ENCODE data around the gene MACROD2.
A peak's percentile ranks its signal among the peaks of the same experiment; 100 is the strongest.

The MACROD2 gene

DNA sequence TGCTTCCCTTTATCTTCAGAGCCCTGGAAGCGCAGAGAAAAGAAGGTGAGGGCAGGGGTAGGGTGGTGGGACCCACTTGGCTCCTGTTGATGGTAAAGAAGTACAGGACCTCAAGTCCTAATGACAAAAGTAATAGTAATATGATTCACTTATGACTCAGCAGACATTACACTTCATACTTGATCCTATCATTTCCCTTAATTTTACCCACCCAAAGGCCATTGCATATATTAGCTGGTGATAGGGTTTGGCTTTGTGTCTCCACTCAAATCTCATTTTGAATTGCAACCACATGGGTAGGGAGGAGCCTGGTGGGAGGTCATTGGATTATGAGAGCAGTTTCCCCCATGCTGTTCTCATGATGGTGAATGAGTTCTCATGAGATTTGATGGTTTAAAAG lies 1697.3 kb downstream of the MACROD2 start:
- no peak for ATAC-seq
- no peak for DNase-seq

DNA sequence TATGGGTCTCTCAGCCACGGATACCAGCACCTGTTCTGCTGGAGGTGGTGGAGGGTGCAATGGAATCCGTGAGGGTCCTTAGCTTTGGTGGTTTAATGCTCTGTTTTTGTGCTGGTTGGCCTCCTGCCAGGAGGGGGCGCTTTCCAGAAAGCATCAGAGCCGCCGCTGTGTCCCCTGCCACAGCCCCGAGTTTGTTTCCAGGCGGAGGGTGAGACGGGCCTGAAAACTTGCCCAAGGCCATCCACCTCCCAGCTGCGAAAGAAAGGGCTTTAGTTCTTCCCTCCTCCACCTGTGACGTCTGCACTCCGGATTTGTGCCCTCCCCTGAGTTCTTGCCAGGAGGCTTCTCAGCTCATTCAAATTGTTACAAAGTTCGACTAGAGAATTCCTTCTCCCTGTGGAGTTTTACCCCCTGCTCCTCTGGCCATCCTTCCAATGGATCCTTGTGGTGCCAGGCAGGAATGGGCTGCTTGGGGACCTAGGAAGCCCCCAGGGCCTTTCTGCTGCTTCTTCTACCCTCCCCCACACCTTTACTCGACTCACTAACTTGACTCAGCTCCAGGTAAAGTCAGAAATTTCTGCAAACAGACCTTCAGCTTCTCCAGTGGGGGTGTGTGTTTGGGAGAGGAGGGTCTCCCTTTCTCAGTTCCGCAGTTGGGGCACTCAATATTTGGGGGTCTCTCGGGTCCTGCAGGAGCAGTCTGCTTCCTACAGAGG lies 1704.3 kb downstream of the MACROD2 start:
- ATAC-seq (no peak), DNase-seq (no peak)

GRCh38 chr20:15700147-15700765 lies 1704.9 kb downstream of the MACROD2 start:
- DNase-seq (no peak), ATAC-seq (no peak)

DNA sequence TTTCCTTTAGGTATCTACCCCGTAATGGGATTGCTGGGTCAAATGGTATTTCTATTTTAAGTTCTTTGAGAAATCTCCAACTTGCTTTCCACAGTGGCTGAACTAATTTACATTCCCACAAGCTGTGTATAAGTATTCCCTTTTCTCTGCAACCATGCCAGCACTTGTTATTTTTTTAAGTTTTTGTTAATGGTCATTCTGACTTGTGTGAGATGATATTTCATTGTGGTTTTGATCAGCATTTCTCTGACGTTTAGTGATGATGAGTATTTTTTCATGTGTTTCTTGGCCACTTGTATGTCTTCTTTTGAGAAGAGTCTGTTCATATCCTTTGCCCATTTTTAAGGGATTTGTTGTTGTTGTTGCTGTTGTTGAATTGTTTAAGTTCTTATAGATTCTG lies 1706.8 kb downstream of the MACROD2 start:
- ATAC-seq (no peak), DNase-seq (no peak)

GRCh38 chr20:15703171-15703911 lies 1708.0 kb downstream of the MACROD2 start:
- ATAC-seq, result no peak
- no peak for DNase-seq

DNA sequence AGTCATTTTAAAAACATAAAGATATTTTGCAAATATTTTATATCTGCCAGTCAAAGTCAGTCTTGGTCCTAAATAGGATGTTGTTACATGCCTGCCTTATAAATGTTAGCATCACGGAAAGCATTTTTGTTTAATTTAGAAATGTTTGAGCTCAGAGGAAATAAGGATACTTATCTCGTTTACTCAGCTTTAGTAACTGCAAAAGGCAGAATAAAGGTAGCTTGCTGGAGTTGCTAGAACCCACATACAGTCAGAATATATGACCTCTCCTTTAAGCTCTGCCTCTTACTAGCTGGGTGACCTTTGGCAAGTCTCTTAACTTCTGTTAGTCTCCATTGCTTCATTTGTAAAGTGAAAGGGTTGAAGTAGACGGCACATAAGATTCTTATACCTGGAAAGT lies 1710.7 kb downstream of the MACROD2 start:
- DNase-seq (no peak), ATAC-seq (no peak)

DNA sequence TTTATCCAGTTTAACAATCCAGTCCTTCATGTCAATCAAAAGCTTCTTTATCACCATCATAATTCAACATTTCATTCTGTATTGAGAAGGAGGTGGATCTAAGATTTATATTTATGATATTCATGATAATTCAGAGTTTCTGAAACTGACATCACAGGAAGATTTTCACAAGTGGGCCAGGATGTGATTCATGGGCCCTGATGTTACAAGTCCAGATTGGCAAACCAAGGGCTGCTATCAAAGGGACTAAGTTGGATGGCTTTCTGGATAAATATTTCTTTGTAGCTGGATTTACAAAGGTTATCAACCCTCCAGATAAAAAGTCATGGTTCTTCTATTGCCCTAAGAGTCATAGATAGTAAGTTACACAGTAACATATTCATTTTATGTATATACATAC lies 1711.4 kb downstream of the MACROD2 start:
- ATAC-seq (no peak), DNase-seq (no peak)

DNA sequence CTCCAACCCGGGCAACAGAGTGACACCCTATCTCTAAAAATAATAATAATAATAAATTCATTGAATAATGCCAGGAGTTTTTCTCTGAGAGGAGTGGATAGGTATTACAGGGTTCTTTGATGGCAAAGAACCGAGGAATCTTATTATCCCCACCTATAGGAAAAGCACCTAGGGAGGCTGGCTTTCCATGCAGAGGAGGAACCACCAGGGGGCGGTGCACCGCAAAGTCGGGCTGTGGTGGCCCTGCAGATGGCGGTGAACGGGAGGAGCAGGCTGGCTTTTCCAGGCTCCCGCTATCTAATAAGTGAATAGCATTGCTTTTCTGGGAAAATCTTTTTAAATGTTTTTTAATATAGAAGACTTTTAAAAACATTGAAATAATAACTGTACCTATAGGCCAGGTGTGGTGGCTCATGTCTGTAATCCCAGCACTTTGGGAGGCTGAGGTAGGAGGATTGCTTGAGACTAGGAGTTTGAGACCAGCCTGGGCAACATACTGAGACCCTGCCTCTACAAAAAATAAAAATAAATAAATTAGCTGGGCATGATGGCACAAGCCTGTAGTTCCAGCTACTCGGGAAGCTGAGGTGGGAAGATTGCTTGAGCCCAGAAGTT lies 1713.8 kb downstream of the MACROD2 start:
- ATAC-seq (no peak), DNase-seq (peak; percentile 64)

- DNase-seq (no peak), ATAC-seq (no peak)
Measured at GRCh38 chr20:15710636-15711035, 1715.3 kb downstream of the MACROD2 start.

- DNase-seq (no peak), ATAC-seq (no peak)
Measured at GRCh38 chr20:15711177-15711576, 1715.9 kb downstream of the MACROD2 start.

DNA sequence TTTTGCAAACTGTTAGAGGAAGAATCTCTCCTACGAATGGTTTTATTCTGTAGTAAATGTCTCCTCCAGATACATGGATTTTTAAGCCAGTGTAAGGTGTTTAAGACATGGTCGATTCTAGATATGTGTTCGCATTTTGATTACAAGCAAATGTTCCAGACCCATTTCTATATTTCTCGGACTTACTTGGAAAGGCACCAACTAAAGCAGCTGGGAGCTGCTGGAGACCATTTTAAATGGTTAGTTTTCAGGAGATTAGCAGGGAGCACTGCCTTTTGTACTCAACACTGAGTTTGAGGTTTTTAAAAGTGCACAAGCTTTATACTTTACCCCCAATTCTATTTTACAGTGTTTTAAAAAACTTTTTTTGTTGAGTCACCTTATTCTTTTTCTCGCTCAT lies 1720.9 kb downstream of the MACROD2 start:
- DNase-seq, result no peak
- ATAC-seq, result no peak

GRCh38 chr20:15726416-15726815 lies 1731.1 kb downstream of the MACROD2 start:
- ATAC-seq (no peak), DNase-seq (no peak)

GRCh38 chr20:15734052-15734451 lies 1738.7 kb downstream of the MACROD2 start:
- ATAC-seq (no peak), DNase-seq (no peak)

GRCh38 chr20:15739035-15739434 lies 1743.7 kb downstream of the MACROD2 start:
- ATAC-seq (no peak), DNase-seq (no peak)

GRCh38 chr20:15740046-15740775 lies 1744.9 kb downstream of the MACROD2 start:
- no peak for DNase-seq
- ATAC-seq, result no peak

DNA sequence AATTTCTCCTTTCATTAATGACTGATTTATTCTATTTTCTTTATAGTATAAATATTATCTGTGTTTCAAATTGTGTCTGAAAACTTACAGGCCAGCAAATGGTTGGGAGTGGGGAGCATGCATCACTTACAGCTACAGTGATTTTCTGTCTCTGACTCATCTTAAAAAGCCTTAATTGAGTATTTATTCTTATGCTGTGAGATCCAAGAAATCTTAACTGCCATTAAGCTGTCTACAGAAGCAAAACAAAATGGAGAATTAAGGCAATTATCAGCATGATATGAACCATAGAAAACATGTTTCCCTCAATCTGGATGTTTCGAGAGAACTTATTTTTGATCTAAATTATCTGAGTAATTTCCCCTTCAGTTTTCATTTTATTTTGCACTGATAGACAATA lies 1746.8 kb downstream of the MACROD2 start:
- ATAC-seq (no peak), DNase-seq (no peak)

GRCh38 chr20:15742627-15743026 lies 1747.3 kb downstream of the MACROD2 start:
- DNase-seq (no peak), ATAC-seq (no peak)

GRCh38 chr20:15756002-15756753 lies 1760.9 kb downstream of the MACROD2 start:
- DNase-seq, result no peak
- no peak for ATAC-seq

DNA sequence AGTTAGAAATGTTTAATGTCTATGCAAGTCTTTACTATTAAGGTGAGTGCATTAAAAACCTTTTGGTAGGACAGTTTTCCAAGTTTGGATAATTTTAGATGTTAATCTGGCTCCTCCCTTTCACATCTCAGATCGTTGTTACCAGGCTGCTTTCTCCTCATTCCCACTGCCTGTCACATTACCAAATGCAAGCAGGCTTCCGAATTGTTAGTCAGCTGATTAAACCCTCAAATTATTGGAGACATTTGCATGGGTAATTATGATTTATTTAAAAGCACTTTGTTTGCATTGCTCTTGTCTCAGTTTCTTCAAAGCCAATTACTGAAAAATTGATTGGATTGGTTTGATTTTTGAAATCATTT lies 1761.4 kb downstream of the MACROD2 start:
- DNase-seq, result no peak
- no peak for ATAC-seq

DNA sequence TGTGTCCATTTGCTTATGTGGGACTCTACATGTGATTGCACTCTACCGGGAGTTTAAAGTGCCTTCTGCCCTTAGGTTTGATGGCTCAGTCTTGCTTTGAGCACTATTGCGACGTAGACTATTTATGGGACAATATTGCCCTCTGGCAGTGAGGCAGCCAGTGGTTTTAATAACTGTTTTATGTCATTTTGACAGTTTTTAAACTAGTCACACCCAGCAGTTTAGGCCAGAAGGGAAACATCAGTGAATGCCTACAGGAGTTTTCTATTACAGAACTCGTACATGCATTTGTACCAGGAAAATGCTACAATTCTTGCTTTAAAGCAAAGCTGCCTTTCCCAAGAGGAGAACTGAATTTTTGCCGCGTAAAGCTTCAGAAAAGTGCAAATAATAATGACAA lies 1764.3 kb downstream of the MACROD2 start:
- DNase-seq (no peak), ATAC-seq (no peak)

DNA sequence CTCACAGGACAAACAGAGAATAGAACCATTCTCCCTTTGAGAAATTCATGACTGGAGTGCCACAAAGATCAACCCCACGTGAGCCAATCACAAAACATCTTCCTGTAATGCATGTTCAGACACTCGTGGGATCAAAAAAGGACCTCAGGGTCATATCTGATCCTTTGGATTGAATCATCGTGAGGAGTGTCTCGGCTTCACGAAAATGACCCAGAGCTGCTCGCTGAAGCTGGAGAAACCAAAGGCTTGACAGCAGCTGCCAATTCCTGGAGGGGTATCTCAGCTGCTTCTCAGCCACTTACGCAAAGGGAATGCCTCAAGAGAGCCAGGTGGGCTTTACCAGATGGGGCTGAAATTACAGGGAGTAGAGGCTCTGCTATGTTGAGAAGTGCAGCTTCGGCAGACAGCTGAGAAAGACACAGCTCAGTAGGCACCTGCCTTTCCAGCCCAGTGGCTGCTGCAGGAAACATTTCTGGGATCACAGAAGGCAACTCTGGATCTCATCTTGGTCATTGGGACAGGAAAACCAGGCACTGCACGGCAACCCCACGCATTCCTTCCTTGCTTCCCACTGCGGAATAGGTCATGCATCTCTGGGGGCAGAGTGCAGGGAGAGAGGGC lies 1764.8 kb downstream of the MACROD2 start:
- DNase-seq, result no peak
- ATAC-seq, result no peak

Measured in stimulated activated naive CD8-positive, alpha-beta T cell treated with anti-CD3 and anti-CD28 coated beads, Interleukin-15, Interleukin-2, amounts not matched to agents 100 U/mL and 50 U/mL, for 24 hours (primary cell).